Nephron progenitor cell (in vitro differentiated cells): ENCODE results near the gene TAAR9.

Experiments
- DNase-seq: peaks from one replicate; pipeline ENCODE4 v3.0.0; 2021
- H3K27ac Mint-ChIP-seq: 2 replicates; pipeline ENCODE4 v1.8.0; 2021; ENCODE audit warnings: mild to moderate bottlenecking, moderate library complexity, mixed read lengths
- H3K27me3 Mint-ChIP-seq: 2 replicates; pipeline ENCODE4 v1.8.0; 2021; ENCODE audit warnings: mild to moderate bottlenecking, low read depth, mixed read lengths; ENCODE audit not compliant: poor library complexity
- H3K36me3 Mint-ChIP-seq: 2 replicates; pipeline ENCODE4 v1.8.0; 2021; ENCODE audit warnings: low read depth, mixed read lengths
- H3K4me1 Mint-ChIP-seq: 2 replicates; pipeline ENCODE4 v1.8.0; 2021; ENCODE audit warnings: mixed read lengths
- H3K4me3 Mint-ChIP-seq: 2 replicates; pipeline ENCODE4 v1.8.0; 2021; ENCODE audit warnings: mild to moderate bottlenecking, moderate library complexity, mixed read lengths
- H3K9me3 Mint-ChIP-seq: 2 replicates; pipeline ENCODE4 v1.8.0; 2021; ENCODE audit warnings: mild to moderate bottlenecking, moderate library complexity, mixed read lengths
- CTCF ChIP-seq: fragments of 200-600 bp; sonication (generic); IDR thresholded peaks from 2 replicates; pipeline ENCODE4 v1.5.0; 2021; ENCODE audit warnings: antibody characterized with exemption

Gene TAAR9

GRCh38 chr6:132571774-132572173 lies 33.7 kb downstream of the TAAR9 start:
- Mint-ChIP-seq H3K4me3 (no peak overlapping the region), H3K36me3 (no peaks in the 10 kb centered on the region), H3K4me1 (no peaks in the 10 kb centered on the region), H3K27me3 (no peaks in the 10 kb centered on the region), H3K9me3 (peaks cover 4% of the 10 kb centered on the region), H3K27ac (no peak overlapping the region)
- no peak for DNase-seq
- TF ChIP-seq CTCF: no peak

- no peak overlapping the region for H3K27ac Mint-ChIP-seq
- H3K4me3 Mint-ChIP-seq: no peak overlapping the region
- no peaks in the 10 kb centered on the region for H3K4me1 Mint-ChIP-seq
- peaks cover 7% of the 10 kb centered on the region for H3K27me3 Mint-ChIP-seq
- H3K36me3 Mint-ChIP-seq: no peaks in the 10 kb centered on the region
- TF ChIP-seq CTCF: no peak
- DNase-seq: no peak
- H3K9me3 Mint-ChIP-seq: no peaks in the 10 kb centered on the region
Observed at GRCh38 chr6:132584698-132585097, 46.6 kb downstream of the TAAR9 start.

- no peaks in the 10 kb centered on the region for H3K36me3 Mint-ChIP-seq
- H3K27ac Mint-ChIP-seq: no peak overlapping the region
- no peaks in the 10 kb centered on the region for H3K9me3 Mint-ChIP-seq
- no peaks in the 10 kb centered on the region for H3K4me1 Mint-ChIP-seq
- TF ChIP-seq CTCF: no peak
- H3K4me3 Mint-ChIP-seq: no peak overlapping the region
- peaks cover 7% of the 10 kb centered on the region for H3K27me3 Mint-ChIP-seq
- no peak for DNase-seq
Observed at GRCh38 chr6:132587424-132587823, 49.3 kb downstream of the TAAR9 start.
